ENCODE measurements around the gene RIMS1. TPM values are rescaled to one million over a fixed set of nuclear protein-coding genes. Genes with fewer than 3 reads are reported as not detected.

Gene RIMS1
- total and polyA plus RNA-seq, 2 of the 13 experiments (the other 11 are each of a cell fraction or from before 2014, with no cell fraction given): not detected

DNA sequence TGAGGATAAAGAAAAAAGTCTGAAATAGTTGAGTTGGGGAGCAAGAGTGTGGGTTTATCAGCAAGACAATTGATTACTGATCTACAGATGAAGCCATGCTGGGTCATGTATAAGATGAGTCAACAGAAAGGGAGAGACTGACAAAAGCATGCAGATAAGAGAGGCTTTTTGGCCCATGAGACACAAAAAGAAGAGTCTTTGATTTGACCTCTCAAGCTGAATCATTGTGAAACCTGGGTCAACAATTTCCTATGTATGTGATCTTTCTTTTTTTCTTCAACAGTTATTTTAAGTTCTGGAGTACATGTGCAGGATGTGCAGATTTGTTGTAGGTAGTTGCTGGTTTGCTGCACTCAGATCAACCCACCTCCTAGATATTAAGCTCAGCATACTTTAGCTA is 15.9 kb downstream of the RIMS1 start (continued):
- TF ChIP-seq ZNF337 (CRISPR knock-in tag; IDR thresholded peaks at IDR 0.05; ENCODE audit: borderline replicate concordance, low read depth) (no peak), GATAD1 (CRISPR knock-in tag; IDR thresholded peaks at IDR 0.05) (no peak), ZNF12 (CRISPR knock-in tag; IDR thresholded peaks at IDR 0.05) (no peak), GZF1 (CRISPR knock-in tag; IDR thresholded peaks at IDR 0.05) (no peak), ZSCAN29 (CRISPR knock-in tag; conservative IDR thresholded peaks at IDR 0.05) (no peak), ASH2L (IDR thresholded peaks at IDR 0.05; ENCODE audit: insufficient read length, low read depth, low read length) (no peak), POGZ (CRISPR knock-in tag; IDR thresholded peaks at IDR 0.05) (no peak), ZNF207 (IDR thresholded peaks at IDR 0.05; ENCODE audit: borderline replicate concordance) (no peak), POLR2AphosphoS2 (IDR thresholded peaks at IDR 0.05; ENCODE audit: low read depth, low read length) (no peak), ZBTB4 (CRISPR knock-in tag; IDR thresholded peaks at IDR 0.05; ENCODE audit: borderline replicate concordance) (no peak), ATF4 (CRISPR knock-in tag; IDR thresholded peaks at IDR 0.05) (no peak), ZNF350 (CRISPR knock-in tag; IDR thresholded peaks at IDR 0.05; ENCODE audit: borderline replicate concordance, low read depth) (no peak)
- TF ChIP-seq, protein P1, sequence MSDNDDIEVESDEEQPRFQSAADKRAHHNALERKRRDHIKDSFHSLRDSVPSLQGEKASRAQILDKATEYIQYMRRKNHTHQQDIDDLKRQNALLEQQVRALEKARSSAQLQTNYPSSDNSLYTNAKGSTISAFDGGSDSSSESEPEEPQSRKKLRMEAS (IDR thresholded peaks at IDR 0.05): no peak

All from HepG2 (cell line).